ENCODE data around the gene OST4.
"Not testable (repeated sequence)": the region's sequence is repeated elsewhere in the genome, so short reads cannot be mapped to it uniquely, and the experiment has no call there.

GRCh38 chr2:27075566-27075871, 4.1 kb upstream of the OST4 start:
- not testable (repeated sequence) for TF ChIP-seq POLR2AphosphoS5 (IDR thresholded peaks at IDR 0.05; ENCODE audit: borderline replicate concordance, low read depth, low read length); EZH2 (IDR thresholded peaks at IDR 0.05); FOXP2 (optimal IDR thresholded peaks at IDR 0.05; ENCODE audit: control extremely low read depth, extremely low read length, insufficient read depth)
